Fibroblast of mammary gland (primary cell): Measurements from ENCODE around the gene IQUB.

Experiments
- DNase-seq: peaks from one replicate; pipeline ENCODE4 v3.0.0-alpha.2; 2010; ENCODE audit warnings: low read depth
- H3K4me3 ChIP-seq: 2 replicates; pipeline ENCODE4 v1.5.1; 2011; ENCODE audit warnings: low read depth, mild to moderate bottlenecking, low read length, moderate library complexity; ENCODE audit not compliant: control insufficient read depth
- CTCF ChIP-seq: conservative IDR thresholded peaks from 2 replicates; pipeline ENCODE4 v1.5.1; 2011; ENCODE audit warnings: low read depth, low read length, inconsistent platforms; ENCODE audit not compliant: control insufficient read depth, insufficient read depth

Gene IQUB

GRCh38 chr7:123573341-123573740, 38.9 kb upstream of the IQUB start:
- DNase-seq: no peak
- TF ChIP-seq CTCF: no peak
- no peak overlapping the region for H3K4me3 ChIP-seq

GRCh38 chr7:123571684-123572083, 37.3 kb upstream of the IQUB start:
- TF ChIP-seq CTCF: no peak
- DNase-seq: peak; percentile 35
- no peak overlapping the region for H3K4me3 ChIP-seq

GRCh38 chr7:123571187-123571586, 36.8 kb upstream of the IQUB start:
- no peak for DNase-seq
- H3K4me3 ChIP-seq: no peak overlapping the region
- TF ChIP-seq CTCF: no peak

- DNase-seq: peak; percentile 7
- TF ChIP-seq CTCF: no peak
Measured at GRCh38 chr7:123570390-123571182, 36.2 kb upstream of the IQUB start.

GRCh38 chr7:123569352-123570010, 35.1 kb upstream of the IQUB start:
- TF ChIP-seq CTCF: no peak
- H3K4me3 ChIP-seq: no peak overlapping the region
- no peak for DNase-seq

More at GRCh38 chr7:123570390-123571182, 36.2 kb upstream of the IQUB start:
- H3K4me3 ChIP-seq: no peak overlapping the region

GRCh38 chr7:123562121-123562520, 27.7 kb upstream of the IQUB start:
- no peak for TF ChIP-seq CTCF
- H3K4me3 ChIP-seq: no peak overlapping the region
- DNase-seq: no peak
